Fibroblast of skin of right quadriceps (primary cell): Measurements from ENCODE around the gene ISLR2.
"Not testable (repeated sequence)": the region's sequence is repeated elsewhere in the genome, so short reads cannot be mapped to it uniquely, and the experiment has no call there.

Source experiments
- DNase-seq: peaks from one replicate; pipeline ENCODE4 v3.0.0-alpha.2; 2013

Gene ISLR2, protein sequence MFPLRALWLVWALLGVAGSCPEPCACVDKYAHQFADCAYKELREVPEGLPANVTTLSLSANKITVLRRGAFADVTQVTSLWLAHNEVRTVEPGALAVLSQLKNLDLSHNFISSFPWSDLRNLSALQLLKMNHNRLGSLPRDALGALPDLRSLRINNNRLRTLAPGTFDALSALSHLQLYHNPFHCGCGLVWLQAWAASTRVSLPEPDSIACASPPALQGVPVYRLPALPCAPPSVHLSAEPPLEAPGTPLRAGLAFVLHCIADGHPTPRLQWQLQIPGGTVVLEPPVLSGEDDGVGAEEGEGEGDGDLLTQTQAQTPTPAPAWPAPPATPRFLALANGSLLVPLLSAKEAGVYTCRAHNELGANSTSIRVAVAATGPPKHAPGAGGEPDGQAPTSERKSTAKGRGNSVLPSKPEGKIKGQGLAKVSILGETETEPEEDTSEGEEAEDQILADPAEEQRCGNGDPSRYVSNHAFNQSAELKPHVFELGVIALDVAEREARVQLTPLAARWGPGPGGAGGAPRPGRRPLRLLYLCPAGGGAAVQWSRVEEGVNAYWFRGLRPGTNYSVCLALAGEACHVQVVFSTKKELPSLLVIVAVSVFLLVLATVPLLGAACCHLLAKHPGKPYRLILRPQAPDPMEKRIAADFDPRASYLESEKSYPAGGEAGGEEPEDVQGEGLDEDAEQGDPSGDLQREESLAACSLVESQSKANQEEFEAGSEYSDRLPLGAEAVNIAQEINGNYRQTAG

DNA sequence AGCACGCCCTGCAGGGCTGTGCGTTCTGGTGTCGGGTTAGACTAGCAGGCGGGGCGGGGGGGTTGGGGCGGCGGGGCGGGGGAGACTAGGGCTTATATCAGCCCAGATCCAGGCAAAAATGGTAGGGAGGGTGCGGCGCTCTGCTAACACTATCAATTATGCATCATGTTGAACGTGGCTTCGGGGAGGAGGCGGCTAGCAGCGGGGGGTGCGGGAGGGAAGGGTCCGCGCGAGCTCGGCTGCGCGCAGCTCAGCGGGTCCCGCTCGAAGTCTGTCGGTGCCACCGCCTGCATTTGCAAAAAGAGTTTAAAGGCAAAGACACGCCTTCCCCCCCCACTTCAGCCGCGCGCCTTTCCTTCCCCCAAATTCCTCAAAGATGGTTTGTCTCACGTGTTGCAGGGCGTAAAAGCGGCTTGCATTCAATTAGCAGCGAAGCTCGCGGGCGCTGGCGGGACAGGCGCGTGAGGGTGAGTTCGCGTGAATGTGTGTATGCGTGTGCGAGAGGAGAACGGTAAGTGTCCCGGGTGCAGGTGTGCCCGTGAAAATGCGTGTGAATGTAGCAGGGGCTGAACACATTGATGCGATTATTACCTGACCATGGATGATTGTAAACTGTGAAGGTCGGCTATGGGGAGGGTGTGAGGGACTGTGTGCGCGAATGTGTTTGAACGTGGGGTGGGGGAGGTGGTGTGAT lies at the start of gene ISLR2:
ISLR2 (plus strand) TSS at position 432 of the 694 bp plus-strand sequence. CDS start 2,169 bp downstream, outside the sequence.
- DNase-seq: no peak

DNA sequence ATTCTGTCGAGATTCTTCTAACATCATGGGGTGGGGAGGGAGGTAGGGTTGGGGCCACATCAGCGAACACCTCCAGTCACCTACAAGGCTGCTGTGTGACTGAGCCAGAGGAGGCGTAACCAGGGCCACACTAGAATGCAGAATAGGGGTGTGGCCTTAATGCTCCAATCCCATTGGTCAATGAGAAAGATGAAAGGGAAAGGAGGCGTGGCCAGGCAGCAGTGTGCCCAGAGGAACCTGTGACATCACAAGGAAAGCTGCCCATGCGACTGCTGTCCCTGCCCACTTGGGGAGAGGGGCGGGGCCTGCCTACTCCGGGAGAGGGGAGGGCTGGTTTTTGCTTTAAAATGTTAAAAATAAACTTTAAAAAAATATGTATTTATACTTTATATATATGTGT lies 47.9 kb upstream of the ISLR2 start, which contains the start of gene GOLGA6A:
GOLGA6A (minus strand) TSS at position 101 of the 400 bp plus-strand sequence; CDS start at position 60, 41 bp downstream.
- DNase-seq: not testable (repeated sequence)

DNA sequence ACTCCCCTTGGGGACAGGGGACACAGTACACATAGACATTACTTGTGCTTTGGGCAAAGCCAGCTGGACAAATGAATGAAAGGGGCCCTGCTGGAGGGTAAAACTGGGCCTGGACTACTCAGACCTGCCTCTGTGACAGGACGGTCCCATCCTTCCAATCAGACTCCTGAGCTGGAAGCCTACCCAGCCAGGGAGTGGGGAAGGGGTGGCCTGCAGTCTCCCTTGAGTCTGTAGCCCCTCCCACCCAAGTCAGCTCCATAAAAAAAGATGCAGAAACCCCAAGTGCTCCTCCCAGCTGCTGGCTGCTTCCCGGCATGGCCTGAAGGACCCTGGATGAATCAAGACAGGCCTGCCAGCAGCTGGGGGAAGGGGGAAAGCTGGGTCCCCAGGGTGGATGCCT lies 35.8 kb upstream of the ISLR2 start:
- not testable (repeated sequence) for DNase-seq

- DNase-seq: not testable (repeated sequence)
Measured at GRCh38 chr15:74095610-74096009, 34.8 kb upstream of the ISLR2 start.

GRCh38 chr15:74096753-74097474 lies 33.5 kb upstream of the ISLR2 start:
- not testable (repeated sequence) for DNase-seq

- peak; percentile 94 for DNase-seq
Measured at GRCh38 chr15:74099963-74100733, 30.2 kb upstream of the ISLR2 start.

DNA sequence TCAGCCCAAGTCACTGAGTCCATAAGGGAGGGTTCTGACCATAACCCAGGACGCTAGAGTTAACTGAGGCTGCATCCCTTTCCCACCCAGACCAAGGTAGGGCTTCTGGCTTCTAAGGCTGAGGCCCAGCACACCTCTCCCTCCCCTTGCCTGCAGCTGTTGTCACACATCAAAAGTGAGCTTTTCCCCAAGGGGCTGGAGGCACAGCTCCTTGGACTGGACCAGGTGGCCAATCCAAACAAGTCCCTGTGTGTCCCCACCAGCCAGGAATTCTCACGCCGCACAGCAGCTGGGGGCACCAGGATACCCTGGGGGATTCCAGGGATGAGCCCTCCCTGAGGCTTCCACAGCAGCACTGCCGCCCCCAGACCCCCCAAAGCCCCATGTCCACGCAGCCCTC lies 22.3 kb upstream of the ISLR2 start:
- DNase-seq: no peak

GRCh38 chr15:74108611-74109010 lies 21.8 kb upstream of the ISLR2 start:
- not testable (repeated sequence) for DNase-seq

DNA sequence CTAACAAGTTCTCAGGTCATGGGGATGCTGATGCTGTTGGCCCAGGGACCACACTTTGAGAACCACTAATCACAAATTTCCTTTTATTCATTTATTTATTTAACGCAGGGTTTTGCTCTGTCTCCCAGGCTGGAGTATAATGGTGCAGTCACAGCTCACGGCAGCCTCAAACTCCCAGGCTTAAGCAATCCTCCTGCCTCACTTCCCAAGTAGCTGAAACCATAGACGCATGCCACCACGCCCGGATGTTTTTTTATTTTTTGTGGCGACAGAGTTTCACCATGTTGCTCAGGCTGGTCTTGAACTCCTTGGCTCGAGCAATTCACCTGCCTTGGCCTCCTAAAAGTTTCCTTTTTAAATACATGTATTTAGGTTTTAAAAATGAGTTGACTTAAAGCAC lies 20.7 kb upstream of the ISLR2 start:
- no peak for DNase-seq

DNA sequence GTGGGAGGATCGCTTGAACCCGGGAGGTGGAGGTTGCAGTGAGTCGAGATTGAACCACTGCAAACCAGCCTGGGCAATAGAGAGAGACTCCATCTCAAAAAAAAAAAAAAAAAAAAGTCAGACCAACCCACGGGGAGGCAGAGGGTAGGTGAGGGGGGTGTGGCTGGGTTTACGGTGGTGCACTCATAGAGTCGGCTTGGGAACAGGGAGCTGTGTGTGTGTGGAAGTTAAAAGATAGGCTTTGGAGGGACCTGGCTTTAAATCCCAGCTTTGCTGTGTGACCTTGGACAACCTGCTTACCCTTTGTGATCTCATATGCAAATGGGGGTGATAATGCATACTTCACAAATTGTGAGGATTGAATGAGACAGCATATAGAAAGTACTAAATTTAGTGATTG lies 10.0 kb upstream of the ISLR2 start:
- no peak for DNase-seq

DNA sequence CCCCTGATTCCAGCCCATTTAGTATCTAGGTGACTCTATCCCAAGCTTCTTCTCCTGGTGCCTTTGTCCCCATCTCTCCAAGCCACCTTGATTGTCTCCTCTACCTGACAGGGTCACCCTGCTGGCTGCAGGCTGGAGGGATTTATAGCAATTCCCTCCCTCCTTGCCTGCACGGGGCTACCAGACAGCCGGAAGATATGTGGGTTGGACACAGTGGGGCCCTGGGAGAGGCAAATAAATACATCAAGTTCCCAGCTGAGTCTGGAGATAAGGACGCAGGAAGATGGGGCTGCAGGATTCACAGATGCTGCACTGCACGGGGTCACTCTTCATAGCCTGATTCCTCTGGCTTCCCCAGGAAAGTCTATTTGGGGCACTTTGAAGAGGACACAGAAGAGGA lies 9.3 kb upstream of the ISLR2 start:
- no peak for DNase-seq

DNA sequence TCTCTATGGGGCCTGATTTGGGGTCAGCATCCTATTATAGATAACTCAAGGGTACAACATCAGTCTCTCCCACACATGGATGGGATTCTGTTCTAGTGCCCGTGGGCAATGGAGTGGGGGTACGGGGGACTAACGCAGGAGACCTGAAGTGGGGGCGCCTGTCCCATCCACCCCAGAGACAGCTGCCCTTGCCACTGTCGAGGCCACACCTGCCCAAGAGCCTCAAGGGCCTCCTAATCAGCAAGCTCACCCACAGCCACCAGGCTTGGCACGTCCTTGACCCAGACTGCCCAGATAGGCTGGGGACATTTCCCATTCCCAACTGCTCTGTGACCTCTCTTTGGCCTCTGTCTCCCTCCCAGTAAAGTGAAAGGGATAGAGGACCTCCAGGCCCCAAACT lies 8.5 kb upstream of the ISLR2 start:
- no peak for DNase-seq

GRCh38 chr15:74122403-74123130 lies 7.8 kb upstream of the ISLR2 start:
- DNase-seq: no peak

- DNase-seq: no peak
Measured at GRCh38 chr15:74123131-74123429, 7.3 kb upstream of the ISLR2 start.

- no peak for DNase-seq
Measured at GRCh38 chr15:74123658-74124057, 6.7 kb upstream of the ISLR2 start.

DNA sequence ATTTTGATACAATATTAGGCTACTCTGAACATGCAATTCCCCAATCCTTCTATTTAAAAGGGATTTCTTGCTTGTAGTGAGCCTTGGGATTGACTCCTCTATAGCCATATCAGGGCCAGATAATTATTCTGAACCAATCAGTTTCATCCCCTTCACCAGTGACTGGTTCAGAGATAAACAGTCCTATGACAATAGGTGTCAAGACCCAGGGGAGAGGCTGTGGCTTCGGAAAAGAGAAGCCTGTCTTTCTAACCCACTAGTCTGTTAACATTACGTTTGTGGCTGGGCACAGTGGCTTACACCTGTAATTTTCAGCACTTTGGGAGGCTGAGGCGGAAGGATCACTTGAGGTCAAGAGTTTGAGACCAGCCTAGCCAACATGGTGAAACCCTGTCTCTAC lies 6.2 kb upstream of the ISLR2 start:
- DNase-seq: no peak

DNA sequence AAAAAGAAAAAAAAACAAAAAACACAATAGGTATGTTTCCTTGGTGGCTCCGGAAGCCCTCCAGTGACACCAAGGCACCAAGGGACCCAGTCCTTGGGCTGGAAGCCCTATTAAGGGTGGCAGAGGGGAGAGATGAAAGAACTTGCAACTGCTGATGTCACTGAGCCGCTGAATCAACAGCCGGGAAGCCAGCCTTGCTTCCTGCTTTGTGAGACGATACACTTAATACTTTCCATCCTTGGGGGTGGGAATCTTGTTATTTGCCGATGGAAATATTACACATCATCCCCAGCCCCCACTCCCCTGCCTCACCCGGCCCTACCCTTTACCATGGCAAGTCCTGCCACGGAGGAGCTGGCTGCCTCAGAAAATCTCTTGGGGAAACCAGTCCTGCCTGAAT lies 5.6 kb upstream of the ISLR2 start:
- peak; percentile 33 for DNase-seq

DNA sequence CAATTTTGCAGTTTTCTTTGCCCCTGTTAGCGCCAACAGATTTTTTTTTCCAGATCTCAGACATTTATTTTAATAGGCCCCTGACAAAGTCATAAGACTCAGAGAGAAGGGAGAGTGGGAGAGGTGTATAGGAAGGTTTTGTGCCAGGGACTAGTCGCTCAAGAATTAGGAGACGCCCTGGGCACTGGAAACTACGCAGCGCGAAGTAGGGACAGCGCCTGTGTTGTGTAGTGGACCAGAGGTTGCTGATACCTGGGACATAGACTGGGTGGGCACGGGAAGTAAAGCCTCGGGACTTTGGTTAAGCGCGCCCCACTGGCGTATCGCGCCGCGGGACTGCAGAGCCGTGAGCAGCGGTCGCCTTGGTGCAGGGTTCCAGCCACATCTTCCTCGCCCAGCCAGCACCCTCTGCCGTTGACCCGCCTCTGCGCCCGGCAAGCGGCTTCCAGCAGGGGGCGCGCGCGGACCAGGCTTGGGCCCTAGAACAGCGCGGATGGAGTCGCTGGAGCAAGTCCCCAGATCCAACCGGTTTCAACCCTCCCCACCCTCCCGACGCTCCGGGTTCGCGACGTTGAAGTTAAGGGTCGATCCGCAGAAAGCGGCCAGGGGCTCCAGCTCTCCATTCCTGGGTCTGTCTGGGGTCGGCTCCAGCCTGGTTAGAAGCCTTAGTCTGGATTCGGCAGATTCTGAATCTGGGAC lies 3.0 kb upstream of the ISLR2 start:
- peak; percentile 83 for DNase-seq

DNA sequence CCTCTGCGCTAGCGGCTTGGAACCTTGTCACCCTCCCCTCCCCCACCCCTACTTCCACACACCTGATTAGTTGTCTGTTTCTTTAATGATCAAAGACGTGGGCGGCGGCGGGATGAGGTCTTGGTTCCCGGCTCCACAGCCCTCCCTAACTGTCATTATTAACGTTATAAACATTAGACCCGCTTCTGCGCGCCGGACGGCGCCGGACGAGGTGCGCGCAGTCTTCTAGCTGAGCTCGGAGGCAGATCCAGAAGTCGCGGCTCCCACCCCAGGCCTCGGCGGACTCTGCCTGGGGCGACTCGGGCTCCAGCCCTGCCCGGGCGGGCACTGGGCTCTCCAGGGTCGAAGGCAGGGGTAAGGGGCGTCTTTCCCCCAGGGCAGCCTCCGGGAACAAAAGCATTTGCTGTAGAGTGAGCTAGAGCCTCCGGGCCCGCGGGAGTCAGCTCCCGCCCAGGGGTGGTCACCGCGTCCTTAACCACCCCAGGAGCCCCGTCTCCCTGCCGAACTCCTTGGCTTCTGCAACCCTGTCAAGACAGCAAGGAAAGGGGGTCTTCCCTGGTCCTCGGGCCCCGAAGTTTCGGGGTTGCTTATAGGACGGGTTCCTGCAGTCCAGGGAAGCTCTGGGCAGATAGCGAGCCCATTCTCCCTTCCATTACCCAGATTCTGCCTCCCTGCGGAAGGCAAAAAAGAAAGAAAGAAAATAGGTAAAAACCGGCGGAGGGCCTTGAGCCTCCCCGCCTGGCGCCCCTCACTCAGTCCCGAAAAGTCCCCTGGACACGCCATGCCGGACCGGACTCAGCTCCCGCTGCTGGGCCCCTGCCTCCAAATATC lies 2.2 kb upstream of the ISLR2 start:
- no peak for DNase-seq
